GM19035 (cell line): ENCODE measurements around the gene ST3GAL4.
"Not testable (repeated sequence)": the region's sequence is repeated elsewhere in the genome, so short reads cannot be mapped to it uniquely, and the experiment has no call there.

Experiments used
- ATAC-seq: cut with Tn5 transposase; IDR thresholded peaks from one replicate; pipeline ENCODE4 v1.9.1; 2021; ENCODE audit not compliant: unreplicated experiment

The ST3GAL4 gene

DNA sequence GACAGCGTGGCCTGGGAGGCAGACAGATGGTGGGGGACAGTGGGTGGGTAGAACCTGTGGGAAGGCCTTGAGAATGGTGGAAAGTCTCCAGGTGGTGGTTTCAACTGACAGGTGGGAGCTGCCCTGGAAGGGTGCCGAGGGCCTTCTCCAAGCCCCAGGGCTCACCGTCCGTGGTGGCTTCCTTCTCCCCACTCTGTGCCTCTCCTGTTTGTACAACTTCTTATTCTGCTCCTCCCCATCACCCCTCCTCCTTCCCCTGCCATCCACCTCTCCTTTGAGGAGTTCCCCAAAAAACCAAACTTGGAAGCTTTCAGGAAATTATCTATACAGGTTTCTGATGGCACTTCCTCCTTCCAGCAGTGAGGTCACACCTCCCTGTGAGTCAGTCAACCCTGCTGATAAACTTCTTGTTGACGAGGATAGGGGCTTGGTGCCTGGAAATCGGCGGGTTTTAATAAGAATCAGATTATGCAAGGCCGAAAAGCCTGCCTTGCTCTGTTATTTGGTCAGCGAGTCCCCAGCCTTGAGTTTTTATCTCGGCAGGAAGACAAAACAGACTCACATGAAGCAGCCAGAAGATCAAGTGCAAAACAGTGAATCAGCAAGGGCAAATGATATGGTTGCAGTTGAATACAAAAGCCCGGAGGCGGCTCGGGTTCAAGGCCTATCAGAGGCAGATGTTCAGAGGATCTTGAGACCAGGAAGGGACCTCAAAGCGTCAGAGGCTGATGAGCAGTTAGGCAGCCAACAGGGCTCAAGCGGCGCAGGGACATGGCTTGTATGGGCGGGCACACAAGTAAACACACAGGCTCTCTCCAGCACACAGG lies 9.5 kb upstream of the ST3GAL4 start:
- ATAC-seq: no peak

DNA sequence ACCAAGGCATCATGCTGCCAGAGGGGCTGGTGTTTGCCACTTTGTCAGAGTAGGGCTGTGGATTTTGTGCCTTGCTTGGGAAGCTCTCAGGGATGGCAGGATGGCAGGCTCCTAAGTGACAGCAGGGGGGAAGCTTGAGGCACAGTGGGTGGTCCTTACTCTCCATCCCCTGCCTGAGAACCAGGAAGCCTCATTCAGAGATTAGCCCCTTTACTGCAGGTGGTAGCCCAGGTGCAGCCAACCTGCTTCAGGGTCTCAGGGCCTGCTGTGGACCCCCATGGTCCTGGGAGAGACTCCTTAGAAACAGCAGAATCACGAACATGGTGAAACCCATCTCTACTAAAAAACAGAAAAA lies 8.9 kb upstream of the ST3GAL4 start:
- no peak for ATAC-seq

DNA sequence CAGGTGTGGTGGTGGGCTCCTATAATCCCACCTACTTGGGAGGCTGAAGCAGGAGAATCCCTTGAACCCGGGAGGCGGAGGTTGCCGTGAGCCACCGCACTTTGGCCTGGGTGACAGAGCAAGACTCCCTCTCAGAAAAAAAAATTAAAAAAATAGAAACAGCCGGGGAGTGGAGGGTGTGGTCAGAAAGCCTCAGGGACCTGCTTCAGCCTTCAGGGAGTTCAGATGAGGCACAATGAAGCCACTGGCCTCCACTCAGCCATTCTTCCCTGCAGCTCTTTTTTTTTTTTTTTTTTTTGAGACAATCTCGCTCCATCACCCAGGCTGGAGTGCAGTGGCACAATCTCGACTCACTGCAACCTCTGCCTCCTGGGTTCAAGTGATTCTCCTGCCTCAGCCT lies 8.5 kb upstream of the ST3GAL4 start:
- not testable (repeated sequence) for ATAC-seq

DNA sequence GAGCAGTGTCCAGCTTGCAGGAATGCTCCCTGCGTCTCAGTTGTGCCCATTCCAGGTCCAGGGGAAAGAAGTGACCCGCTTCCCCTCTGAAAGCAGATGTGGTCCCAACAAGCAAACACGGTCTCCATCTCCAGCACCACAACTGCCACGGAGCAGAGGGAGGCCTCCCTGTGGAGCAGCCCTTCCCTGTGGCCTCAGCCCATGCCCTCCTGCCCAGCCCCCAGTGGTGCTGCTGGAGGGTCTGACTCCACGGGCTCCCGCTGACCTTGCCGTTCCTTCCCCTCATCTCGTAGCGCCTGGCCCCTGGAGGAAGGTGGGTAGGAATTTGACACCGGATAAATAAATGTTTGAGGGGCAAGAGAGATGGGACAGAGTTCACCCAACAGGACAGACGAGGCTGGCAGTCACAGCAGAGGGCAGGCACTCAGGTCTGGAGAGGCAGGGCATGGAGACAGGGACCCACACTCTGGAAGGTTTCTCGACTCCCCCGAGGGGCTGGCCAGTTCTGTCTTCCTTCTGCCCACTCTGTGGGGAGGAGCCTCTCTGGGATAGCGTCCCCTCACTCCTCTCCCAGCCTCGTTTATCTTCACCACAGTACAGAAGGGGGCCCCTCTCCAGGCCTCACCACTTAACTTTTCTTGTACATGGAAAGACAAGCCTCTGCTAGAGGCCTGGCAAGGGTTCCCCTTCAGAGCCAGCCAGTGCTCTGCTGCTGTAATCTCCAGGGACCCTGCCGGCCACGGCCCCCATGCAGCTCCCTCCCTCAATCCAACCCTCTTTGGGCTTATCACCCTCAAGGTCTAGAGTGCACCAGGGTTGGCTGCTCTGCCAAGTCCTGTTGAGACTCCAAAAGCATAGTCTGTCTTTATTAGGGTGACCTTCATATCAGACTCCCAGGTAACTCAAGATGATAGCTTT lies 7.5 kb upstream of the ST3GAL4 start:
- no peak for ATAC-seq

DNA sequence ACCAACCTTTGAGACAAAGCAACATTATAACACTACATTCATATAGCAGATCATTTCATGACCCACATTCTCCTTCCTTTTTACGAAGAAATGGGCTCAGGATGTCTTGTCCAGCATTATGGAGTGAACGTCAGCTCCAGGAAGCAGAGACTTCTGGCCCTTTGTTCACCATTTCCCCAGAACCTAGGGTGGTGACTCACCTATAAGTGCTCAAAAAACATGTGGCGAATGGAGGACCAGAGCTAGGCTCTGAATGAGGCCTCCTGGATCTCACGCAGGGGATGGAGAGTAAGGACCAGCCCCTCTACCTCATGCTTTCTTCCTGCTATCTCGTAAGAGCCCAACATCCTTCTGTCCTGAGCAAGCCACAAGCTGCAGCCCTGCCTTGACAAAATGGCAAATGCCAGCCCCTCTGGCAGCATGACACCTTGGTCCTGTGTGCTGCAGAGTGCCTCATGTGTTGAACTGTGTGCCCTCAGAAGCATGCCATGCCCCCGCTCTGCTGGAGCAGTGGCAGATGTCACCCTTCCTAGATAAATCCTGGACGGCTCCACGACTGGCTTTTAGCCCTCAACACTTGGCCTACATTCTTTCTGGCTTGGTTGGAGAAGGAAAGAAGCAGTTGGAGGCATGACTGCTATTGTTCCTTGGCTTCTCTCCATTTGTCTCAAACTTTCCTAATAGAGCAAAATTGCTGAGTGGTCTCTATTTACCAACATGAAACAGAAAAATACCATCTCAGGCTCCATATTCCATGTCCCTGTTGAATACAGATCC lies 6.5 kb upstream of the ST3GAL4 start:
- ATAC-seq: no peak

DNA sequence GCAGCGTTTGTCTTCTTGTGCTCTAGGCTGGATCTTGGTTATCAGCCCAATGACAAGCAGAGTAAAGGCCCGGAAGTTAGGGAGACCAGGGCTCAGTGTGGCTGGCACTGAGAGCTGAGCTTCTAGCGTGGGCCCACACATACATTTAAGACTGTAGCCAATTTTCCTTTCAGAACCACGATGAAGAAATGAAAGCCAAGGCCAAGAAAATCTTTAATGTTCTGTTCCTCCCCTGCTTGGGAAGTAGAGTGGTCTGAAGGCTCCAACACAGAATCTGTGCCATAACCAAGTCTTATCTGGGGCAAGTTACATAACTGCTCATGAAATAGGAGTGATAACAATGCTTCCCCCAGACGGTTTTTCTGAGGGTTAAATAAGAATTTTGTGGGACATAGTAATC lies 4.7 kb upstream of the ST3GAL4 start:
- no peak for ATAC-seq

DNA sequence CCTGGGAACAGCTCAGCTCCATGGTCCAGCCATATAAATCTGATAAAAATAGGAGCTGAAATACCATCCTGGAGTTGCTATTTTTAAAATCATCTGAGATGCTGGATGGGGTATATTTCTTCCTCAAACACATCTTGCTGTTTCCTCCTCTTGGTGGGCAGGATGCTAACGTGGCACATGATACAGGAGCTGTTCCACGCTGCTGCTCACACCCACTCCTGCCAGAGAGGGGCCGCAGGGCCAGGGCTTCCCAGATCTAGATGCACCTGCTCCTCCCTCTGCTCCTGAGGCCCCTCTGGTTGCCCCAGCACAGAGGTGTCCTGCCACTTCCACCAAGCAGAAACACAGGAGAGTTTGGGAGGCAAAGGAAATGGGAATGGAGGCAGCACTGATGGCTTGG lies 3.3 kb upstream of the ST3GAL4 start:
- no peak for ATAC-seq

DNA sequence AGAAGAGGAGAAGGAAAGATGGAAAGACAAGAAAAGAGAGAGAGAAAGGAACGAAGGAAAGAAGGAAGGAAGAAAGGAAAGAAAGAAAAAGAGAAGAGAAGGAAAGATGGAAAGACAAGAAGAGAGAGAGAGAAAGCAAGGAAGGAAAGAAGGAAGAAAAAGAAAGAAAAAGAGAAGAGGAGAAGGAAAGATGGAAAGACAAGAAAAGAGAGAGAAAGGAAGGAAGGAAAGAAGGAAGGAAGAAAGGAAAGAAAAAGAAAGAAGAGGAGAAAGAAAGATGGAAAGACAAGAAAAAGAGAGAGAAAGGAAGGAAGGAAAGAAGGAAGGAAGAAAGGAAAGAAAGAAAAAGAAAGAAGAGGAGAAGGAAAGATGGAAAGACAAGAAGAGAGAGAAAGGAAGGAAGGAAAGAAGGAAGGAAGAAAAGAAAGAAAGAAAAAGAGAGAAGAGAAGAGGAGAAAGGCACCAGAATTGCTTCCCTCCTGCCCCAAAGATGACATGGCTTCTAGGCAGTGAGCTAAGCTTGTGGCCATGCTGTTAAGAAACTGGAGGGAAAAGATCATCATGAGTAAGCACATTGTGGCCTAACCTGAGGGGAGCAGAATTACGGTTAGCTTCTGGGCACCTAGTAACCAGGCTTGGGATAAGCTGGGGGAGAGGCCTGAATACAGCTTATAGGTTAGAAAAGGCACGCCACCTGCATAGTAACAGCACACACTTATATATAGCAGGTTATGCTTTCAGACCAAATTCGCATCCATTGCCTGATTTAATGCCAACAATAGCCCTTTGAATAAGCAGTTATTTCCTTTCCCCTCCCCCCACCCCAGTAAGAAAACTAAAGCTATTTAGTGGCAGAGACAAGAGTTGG lies 2.3 kb upstream of the ST3GAL4 start:
- no peak for ATAC-seq

DNA sequence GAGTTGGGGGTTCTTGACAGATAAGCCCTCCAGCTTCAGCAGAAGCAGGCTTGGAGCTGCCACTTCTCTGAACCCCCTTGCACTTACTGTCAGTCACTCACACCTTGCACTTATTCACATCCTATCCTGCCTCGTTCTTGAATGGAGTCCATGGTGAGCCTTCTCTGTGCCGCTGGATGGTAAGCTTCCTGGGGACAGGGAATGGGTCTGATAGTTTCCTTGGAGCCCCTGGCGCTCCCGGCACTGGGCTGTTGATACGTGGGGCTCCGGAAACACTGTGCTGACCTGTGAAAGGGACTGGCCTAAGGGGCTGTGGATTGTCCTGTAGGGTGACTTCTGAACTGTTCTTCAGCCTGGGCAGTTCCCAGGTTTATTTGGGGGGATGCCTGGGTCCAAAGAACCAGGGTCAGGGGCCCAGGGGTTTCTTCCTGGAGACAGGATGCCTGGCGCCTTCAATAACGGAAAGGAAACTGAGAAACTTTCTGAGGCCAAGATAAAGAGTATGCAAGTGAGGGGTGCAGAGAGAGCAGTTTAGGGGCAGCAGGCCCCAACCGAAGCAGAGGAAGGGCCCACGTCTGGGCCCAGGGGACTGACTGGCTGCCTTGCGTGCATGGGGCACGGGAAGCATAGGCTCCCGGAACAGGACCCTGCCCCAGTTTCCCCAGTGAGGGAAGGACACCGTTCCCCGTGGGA lies 709 bp upstream of the ST3GAL4 start:
- ATAC-seq: peak; percentile 39

DNA sequence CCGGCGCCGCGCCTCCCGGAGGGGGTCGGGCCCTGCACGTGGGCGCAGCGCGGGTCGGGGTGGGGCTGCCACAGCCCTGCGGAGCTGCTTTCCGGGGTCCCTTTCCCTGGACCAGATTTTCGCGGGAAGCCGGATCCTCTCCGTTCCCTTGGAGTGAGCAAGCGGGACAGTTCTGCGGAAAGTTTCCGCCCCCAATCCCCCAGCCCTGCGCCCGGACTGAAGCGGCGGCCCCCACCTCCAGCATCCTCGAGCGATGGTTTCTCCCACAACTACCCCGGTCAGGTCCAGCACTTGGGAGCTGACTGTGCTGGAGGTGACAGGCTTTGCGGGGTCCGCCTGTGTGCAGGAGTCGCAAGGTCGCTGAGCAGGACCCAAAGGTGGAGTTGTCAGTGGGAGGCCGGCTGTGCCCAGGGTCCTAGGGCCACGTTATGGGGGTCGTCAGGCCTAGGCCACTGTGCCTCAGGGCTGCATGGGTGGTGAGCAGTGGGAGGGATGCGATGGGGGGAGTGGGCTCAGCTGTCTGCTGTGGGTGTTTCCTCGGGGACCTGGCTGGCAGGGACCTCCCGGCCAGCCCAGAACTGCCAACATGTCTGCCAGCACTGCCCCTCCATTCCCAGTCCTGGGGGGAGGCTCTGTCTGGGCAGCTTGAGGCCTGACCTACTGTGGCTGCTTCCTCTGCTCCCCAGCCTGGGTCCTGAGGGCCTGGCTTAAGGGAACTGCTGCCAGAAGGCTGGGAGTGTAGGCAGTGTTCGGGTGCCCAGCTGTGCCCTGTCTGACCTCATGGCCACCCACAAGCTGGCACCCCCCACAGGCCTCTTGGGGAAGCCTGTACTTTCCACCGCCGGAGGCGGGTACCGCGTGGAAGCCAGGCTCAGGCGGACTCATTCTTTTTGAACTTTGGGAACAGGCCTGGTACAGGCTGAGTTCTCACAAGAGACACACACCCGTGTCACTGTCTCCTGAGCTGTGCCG lies 726 bp downstream of the ST3GAL4 start:
- peak; percentile 18 for ATAC-seq

DNA sequence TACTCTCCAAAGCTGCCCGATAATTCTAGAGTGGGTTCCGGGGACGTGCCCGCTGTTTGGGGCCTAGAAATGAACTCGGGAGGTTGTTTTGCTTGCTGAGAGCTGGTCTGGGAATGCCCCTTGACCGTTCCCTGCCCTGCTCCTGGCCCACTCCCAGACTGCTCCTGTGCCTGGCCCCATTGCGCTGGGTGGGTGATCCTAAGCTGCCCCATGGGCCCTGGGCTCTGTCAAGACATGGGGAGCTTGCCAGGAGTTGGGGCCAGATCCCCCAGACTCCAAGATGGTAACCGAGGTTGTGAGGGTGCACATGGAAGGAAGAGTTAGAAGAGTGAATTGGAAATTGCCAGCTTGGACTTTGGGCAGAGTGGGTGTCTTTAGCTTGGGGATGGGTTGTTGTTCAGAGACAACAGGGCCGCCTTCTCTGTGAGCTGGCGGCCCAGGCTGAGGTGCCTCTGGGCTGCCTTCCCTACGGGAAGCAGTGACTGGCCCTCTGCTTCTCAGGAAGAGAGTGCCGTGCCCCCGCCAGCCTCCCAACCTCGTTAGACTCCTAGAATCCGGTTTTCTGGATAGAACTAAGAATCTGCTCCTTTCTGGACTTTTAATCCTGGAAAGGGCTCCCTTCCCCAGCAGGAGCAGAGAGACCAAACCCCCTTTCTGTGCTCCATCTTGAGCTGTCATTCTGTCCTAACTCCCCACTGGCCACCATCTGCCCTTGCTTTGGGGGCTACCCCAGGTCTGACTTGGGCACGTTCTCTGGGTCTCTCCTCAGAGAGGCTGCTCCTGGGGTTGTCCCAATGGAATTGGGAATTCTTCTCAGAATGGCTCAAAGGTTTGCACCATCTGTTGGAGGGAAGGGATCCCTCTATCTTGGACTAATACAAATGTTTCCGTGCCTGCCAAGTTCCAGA lies 1.8 kb downstream of the ST3GAL4 start:
- no peak for ATAC-seq

DNA sequence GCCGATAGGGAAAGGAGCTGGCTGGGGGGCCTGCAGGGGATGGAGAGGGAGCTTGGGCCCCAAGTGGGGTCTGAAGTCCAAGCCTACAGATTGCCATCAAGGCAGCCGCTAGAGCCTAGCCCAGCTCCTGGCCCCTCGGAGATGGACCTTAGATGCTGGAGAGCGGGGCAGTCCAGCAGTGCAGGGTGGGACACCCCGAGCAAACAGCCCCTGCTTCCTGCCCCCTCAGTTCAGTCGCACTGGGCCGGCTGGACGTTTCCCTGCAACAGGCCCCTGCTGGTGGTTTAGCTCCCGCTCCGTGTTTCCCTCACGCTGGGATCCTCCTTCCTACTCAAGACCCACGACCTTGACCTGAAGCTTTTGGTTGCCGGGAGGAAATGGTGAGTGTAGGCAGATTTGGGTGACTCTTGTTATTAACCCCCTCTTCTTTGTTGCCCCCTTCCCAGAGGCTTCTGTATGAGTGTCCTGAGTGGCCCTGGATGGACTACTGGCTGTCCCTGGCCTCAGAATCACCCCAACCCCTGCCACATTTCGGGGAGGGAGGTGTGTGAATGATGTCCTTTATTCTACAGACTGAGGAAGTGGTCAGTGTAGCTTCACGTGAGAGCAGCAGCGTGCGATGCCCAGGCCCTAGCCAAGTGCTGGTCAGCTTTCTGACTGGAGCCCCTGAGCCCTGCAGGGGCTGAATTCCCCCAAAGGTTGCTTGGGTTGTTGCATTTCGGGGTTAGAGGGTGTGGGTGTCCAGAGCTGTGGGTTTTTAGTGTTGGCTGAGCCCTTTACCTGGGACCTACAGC lies 2.7 kb downstream of the ST3GAL4 start:
- ATAC-seq: no peak

DNA sequence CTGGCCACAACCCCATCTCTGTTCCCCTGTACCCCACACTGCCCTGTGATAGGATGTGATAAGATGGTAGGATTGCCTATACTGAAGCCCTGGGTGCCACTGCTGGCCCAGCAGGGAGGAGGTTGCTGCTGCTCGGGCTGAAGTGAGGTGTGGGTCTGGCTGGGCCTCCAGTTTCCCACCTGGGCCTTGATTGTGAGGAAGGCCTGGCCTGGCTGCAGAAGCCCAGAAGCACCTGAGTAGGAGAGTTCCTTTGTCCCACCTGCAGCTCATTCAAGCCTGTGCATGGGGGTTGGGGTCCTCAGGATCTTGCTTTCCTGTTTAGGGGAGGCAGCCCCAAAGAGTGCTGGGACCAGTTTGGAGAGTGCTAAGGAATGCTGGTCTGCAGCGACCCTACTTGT lies 3.3 kb downstream of the ST3GAL4 start:
- ATAC-seq: no peak

DNA sequence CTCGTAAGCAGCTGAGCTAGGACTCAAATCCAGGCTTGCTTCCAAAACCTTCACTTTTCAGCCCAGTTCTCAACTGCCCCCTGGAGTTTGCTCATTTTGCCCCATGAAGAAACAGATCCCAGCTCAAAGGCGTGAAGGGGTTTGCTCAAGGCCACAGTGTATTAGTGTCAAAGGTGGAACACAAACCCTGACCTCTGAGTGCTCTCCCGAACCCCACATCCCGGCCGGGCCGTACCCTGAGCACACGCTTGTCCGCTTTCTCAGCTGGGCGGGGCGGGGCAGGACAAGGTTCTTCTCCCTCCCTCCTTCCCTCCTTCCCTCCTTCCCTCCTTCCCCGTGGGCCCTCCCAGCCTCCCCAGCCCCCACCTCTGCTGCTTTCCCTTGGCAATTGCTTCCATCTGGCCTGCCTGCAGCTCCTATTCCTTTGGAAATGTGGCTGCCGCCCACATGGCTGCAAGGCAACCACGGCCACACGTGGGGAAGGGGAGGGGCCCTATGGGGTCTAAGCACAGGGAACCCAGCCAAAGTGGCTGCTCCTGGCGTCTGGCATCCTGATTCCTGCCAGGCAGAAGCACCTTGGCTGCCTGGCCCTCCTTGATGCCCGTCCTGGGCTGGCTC lies 4.1 kb downstream of the ST3GAL4 start:
- ATAC-seq: no peak

DNA sequence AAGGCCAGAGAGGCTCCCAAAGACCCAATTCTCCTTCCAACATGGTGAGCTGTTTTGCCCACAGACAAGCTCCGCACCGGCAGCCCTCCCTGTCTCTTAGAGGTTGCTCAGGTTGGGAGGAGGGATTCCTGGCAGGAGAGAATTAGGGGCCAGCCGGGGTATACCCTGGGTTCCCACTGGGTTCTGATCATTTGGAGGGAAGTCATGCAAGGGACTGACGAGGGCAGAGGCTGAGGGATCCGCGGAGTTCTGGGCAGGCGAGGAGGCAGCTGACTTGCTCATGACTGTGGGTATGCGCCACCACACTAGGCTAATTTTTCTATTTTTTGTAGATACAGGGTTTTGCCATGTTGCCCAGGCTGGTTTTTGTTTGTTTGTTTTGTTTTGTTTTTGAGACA lies 4.6 kb downstream of the ST3GAL4 start:
- no peak for ATAC-seq

DNA sequence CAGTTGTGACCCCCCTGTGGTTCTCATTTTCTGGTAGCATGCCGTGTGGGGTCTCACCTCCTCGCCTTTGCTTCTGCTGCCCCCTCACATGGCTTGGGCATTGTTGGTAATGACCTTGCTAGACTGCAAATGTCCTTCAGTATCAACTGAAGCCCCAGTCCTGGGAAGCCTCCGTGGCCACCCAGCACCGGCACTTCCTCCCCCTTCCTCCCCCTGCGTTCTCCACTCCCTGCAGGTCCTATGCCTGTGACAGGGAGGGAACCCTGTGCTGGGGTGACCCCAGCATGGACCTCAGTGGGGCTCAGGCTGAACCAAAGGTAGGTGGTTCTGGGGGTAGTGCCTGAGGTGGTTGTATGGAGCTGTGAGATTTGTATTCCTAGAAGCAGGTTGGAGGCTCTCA lies 5.9 kb downstream of the ST3GAL4 start:
- no peak for ATAC-seq
